Adrenal gland (tissue), 5 donors: ENCODE data around the gene NIN.

ENCODE experiments used
- POLR2A ChIP-seq, 2 donors: fragments of 450-650 bp; IDR thresholded peaks; one replicate each; pipeline ENCODE4 v1.6.1; 2017; ENCODE audit warnings: antibody characterized with exemption in 2 of 2, mild to moderate bottlenecking in 2 of 2, moderate library complexity in 1 of 2
- TF ChIP-seq, protein P1 (sequence below), 6 experiments: fragments of 450-650 bp in 4 of 6; fragments of 200-600 bp in 2 of 6; sonication (generic) in 1 of 6; IDR thresholded peaks; 1 replicate in 5 of 6; 2 replicates in 1 of 6; pipeline versions ENCODE4 v1.5.1 to v1.8.0; 2016 to 2021; ENCODE audit warnings: antibody characterized with exemption in 6 of 6, mild to moderate bottlenecking in 2 of 6, moderate library complexity in 1 of 6
- donor health status: DM: no; HTN: no; CAD: no.

DNA sequence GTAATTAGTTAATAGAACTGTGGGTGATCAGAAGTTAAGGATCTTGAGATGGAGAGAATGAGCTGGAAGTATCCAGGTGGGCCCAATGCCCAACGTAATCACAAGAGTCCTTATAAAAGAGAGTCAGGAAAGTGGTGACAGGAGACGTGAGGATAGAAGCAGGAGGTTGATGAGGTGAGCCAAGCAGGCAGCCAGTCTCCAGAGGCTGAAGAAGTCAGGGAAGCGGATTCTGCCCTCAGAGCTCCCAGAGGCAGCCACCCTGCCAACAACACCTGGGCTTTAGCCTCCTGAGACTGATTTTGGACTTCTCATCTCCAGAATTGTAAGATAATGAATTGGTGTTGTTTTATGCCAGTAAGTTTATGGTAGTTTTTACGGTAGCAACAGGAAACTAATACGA is 152.8 kb downstream of the NIN start:
- TF ChIP-seq, protein P1, sequence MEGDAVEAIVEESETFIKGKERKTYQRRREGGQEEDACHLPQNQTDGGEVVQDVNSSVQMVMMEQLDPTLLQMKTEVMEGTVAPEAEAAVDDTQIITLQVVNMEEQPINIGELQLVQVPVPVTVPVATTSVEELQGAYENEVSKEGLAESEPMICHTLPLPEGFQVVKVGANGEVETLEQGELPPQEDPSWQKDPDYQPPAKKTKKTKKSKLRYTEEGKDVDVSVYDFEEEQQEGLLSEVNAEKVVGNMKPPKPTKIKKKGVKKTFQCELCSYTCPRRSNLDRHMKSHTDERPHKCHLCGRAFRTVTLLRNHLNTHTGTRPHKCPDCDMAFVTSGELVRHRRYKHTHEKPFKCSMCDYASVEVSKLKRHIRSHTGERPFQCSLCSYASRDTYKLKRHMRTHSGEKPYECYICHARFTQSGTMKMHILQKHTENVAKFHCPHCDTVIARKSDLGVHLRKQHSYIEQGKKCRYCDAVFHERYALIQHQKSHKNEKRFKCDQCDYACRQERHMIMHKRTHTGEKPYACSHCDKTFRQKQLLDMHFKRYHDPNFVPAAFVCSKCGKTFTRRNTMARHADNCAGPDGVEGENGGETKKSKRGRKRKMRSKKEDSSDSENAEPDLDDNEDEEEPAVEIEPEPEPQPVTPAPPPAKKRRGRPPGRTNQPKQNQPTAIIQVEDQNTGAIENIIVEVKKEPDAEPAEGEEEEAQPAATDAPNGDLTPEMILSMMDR (IDR thresholded peaks at IDR 0.05): no peak
- TF ChIP-seq POLR2A (IDR thresholded peaks at IDR 0.05): no peak
